Lung (tissue), 12 donors: ENCODE measurements around the gene E2F8. TPM values are rescaled to one million over a fixed set of nuclear protein-coding genes. Genes with fewer than 3 reads are reported as not detected.
A peak's percentile ranks its signal among the peaks of the same experiment; 100 is the strongest.

Experiments
- ATAC-seq: fragments of 200-7000 bp; cut with Tn5 transposase; one replicate; pipeline ENCODE4 v1.9.1; 2020; ENCODE audit warnings: moderate number of reproducible peaks; ENCODE audit not compliant: insufficient read depth, low FRiP score
- DNase-seq, 3 donors: peaks; one replicate each; pipeline ENCODE4 v3.0.0-alpha.2; 2013 to 2017
- H3K27ac ChIP-seq, 2 donors: one replicate each; pipeline ENCODE4 v1.5.1; 2013; ENCODE audit warnings: mild to moderate bottlenecking in 2 of 2, moderate library complexity in 2 of 2, control low read depth in 1 of 2, inconsistent platforms in 1 of 2, low read depth in 1 of 2, low read length in 1 of 2
- H3K27me3 ChIP-seq, 3 donors: one replicate each; pipeline ENCODE4 v1.5.1; 2013; ENCODE audit warnings: low read length in 2 of 3; ENCODE audit not compliant: control insufficient read depth in 3 of 3, insufficient read depth in 3 of 3
- H3K36me3 ChIP-seq, 4 donors: one replicate each; pipeline ENCODE4 v1.5.1; 2013; ENCODE audit warnings: low read length in 4 of 4, mild to moderate bottlenecking in 1 of 4, moderate library complexity in 1 of 4; ENCODE audit not compliant: control insufficient read depth in 4 of 4, insufficient read depth in 4 of 4
- H3K4me1 ChIP-seq, 5 donors: one replicate each; pipeline ENCODE4 v1.5.1; 2013; ENCODE audit warnings: low read length in 5 of 5, mild to moderate bottlenecking in 2 of 5, moderate library complexity in 1 of 5; ENCODE audit not compliant: control insufficient read depth in 5 of 5, insufficient read depth in 5 of 5
- H3K4me3 ChIP-seq: one replicate; pipeline ENCODE4 v1.5.1; 2013; ENCODE audit warnings: mild to moderate bottlenecking, control low read depth, moderate library complexity
- H3K9ac ChIP-seq, 2 donors: one replicate each; pipeline ENCODE4 v1.5.1; 2013; ENCODE audit warnings: low read length in 2 of 2, control low read depth in 1 of 2; ENCODE audit not compliant: insufficient read depth in 1 of 2
- H3K9me3 ChIP-seq, 4 donors: one replicate each; pipeline ENCODE4 v1.5.1; 2013; ENCODE audit warnings: low read length in 3 of 4, mild to moderate bottlenecking in 1 of 4, moderate library complexity in 1 of 4; ENCODE audit not compliant: control insufficient read depth in 4 of 4, insufficient read depth in 3 of 4
- WGBS, 2 donors: extraction: QIAGEN DNeasy Blood & Tissue Kit; methylation state at CpG; one replicate each; pipeline ENCODE4 v1.1.7; 2013; 5-methylcytosine and 5-hydroxymethylcytosine counted together
- polyA plus RNA-seq, 2 donors: library from polyadenylated mRNA; stranded (reverse); fragments of 200-250 nt; gene quantifications; one replicate each; pipeline ENCODE4 v1.2.1, GENCODE V29; 2013
- total RNA-seq, 2 donors: library from RNA; depleted of rRNA in 1 of 2; stranded (reverse); fragments of >200 nt in 1 of 2; gene quantifications; one replicate each; pipeline ENCODE4 v1.2.1, GENCODE V29; 2014 to 2021
- TF ChIP-seq, protein P1 (sequence below): IDR thresholded peaks from 2 replicates; pipeline ENCODE4 v1.5.1; 2012; ENCODE audit warnings: mild to moderate bottlenecking; ENCODE audit errors: control extremely low read depth, extremely low read depth
- donor health status: control.
- donor health status: control.
- donor health status: Bipolar disorder and iron deficiency.
- donor health status: healthy.
- donor health status: DM: yes; HTN: yes; CAD: no.

Gene E2F8
- total and polyA plus RNA-seq, 4 donors, result 0.39 to 1.9 (median 1.0) TPM

DNA sequence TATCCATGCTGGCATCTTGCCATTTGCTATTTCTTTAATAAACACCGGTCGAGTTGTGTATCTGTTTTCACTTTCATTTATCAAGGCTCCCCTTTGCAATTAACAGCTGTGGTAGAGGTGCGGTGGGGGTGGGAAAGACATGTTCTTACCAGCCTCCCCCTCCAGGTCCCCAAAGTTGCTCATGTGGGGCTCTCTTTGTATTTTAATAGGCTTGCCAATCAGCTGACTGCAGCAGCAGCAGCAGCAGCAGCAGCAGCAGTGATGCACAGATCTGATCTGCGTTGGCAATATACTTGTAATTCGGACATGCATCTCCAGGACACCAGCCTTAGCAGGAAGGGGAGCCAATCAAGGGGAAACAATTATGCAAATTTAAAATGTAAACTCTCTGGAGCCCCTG is 40.3 kb upstream of the E2F8 start:
- 43 to 66% methylated on average over 5 of the region's 5 CpGs for WGBS, 2 donors
- TF ChIP-seq, protein P1, sequence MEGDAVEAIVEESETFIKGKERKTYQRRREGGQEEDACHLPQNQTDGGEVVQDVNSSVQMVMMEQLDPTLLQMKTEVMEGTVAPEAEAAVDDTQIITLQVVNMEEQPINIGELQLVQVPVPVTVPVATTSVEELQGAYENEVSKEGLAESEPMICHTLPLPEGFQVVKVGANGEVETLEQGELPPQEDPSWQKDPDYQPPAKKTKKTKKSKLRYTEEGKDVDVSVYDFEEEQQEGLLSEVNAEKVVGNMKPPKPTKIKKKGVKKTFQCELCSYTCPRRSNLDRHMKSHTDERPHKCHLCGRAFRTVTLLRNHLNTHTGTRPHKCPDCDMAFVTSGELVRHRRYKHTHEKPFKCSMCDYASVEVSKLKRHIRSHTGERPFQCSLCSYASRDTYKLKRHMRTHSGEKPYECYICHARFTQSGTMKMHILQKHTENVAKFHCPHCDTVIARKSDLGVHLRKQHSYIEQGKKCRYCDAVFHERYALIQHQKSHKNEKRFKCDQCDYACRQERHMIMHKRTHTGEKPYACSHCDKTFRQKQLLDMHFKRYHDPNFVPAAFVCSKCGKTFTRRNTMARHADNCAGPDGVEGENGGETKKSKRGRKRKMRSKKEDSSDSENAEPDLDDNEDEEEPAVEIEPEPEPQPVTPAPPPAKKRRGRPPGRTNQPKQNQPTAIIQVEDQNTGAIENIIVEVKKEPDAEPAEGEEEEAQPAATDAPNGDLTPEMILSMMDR, result no peak
- Histone ChIP-seq H3K9ac (no peak overlapping the region), H3K36me3 (no peaks in the 10 kb centered on the region), H3K4me3 (no peak overlapping the region), H3K4me1 (peaks cover 0 to 8% (median 0%) of the 10 kb centered on the region in 5 donors), H3K27ac (no peak overlapping the region), H3K9me3 (peaks cover 0 to 2% (median 0%) of the 10 kb centered on the region in 4 donors), H3K27me3 (peaks cover 0 to 4% (median 0%) of the 10 kb centered on the region in 3 donors)
- ATAC-seq, result no peak
- peak; percentile 24 to 50 (median 45) for DNase-seq

- peaks cover 0 to 2% (median 0%) of the 10 kb centered on the region in 4 donors for H3K9me3 ChIP-seq
- no peak overlapping the region for H3K9ac ChIP-seq
- WGBS, 2 donors, result 27 to 45% methylated on average over 3 of the region's 3 CpGs
- H3K36me3 ChIP-seq, result no peaks in the 10 kb centered on the region
- H3K27ac ChIP-seq, result no peak overlapping the region
- TF ChIP-seq, protein P1, result no peak
- ATAC-seq, result no peak
- DNase-seq, result no peak
- H3K4me3 ChIP-seq, result no peak overlapping the region
- H3K27me3 ChIP-seq, result peaks cover 0 to 4% (median 0%) of the 10 kb centered on the region in 3 donors
- H3K4me1 ChIP-seq, result peaks cover 0 to 8% (median 0%) of the 10 kb centered on the region in 5 donors
Measured at GRCh38 chr11:19279451-19279850, 38.7 kb upstream of the E2F8 start.

DNA sequence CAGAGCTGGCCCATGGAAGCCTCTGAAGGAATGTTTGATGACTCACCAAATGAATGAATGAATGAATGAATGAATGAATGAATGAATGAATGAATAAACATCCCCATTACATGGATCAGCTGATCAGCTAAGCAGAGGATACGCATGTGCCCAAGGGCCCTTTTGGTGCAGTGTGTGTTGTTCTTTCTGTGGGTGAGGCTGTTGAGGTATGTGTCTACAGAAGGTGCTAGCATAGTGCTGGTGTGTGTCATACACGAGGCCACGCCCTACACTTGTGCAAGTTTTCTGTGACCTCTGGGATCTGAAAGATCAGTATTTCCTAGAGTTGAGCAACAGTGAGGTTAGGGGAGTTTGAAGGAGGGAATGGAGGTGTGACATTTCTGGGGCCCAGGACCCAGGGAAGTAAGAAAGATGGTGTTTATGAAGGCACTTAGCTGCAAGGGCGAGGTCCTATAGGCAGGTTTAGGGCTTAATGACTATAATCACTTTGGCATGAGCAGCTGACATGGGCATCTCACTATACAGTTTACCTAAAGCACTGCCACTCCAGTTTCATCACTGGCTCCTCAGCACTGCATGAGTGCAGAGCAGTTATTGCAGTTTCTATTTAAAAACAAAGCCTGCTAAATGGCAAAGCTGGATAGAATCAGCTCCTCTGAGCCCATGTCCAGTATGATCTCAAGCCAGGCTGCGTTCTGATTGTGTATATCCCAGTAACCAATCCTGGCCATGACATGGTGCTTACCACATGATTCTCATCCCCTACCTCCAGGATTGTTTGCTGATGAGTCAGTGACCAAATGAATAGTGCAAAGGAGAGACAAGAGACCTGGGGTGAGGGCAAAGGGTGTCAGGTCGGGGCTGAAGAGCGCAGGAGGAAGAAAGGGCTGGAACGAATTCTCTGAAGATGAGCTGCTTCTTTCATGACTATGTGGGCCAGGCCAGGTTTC is 36.4 kb upstream of the E2F8 start:
- H3K27ac ChIP-seq, result no peak overlapping the region
- TF ChIP-seq, protein P1, result no peak
- no peaks in the 10 kb centered on the region for H3K36me3 ChIP-seq
- ATAC-seq (peak; percentile 76), DNase-seq (no peak)
- WGBS, 2 donors, result 82 to 83% methylated on average over 8 of the region's 8 CpGs
- H3K27me3 ChIP-seq, result peaks cover 0 to 4% (median 0%) of the 10 kb centered on the region in 3 donors
- H3K4me3 ChIP-seq, result no peak overlapping the region
- peaks cover 0 to under 1% (median 0%) of the 10 kb centered on the region in 4 donors for H3K9me3 ChIP-seq
- H3K4me1 ChIP-seq, result peaks cover 0 to 8% (median 0%) of the 10 kb centered on the region in 5 donors
- H3K9ac ChIP-seq, result no peak overlapping the region
